Type B pancreatic cell (in vitro differentiated cells): ENCODE measurements around the gene GRM4. TPM values are rescaled to one million over a fixed set of nuclear protein-coding genes. Genes with fewer than 3 reads are reported as not detected.

Source experiments
- DNase-seq: peaks from one replicate; pipeline ENCODE4 v3.0.0; 2021; ENCODE audit warnings: mixed read lengths; ENCODE audit not compliant: unreplicated experiment; ENCODE audit errors: extremely low spot score
- H3K27ac Mint-ChIP-seq: 2 replicates; pipeline ENCODE4 v1.8.0; 2021; ENCODE audit warnings: mild to moderate bottlenecking, mixed read lengths
- H3K27me3 Mint-ChIP-seq: 2 replicates; pipeline ENCODE4 v1.8.0; 2021; ENCODE audit warnings: mixed read lengths
- H3K36me3 Mint-ChIP-seq: 2 replicates; pipeline ENCODE4 v1.8.0; 2021; ENCODE audit warnings: mixed read lengths
- H3K4me1 Mint-ChIP-seq: one replicate; pipeline ENCODE4 v1.8.0; 2021; ENCODE audit warnings: mixed read lengths; ENCODE audit not compliant: unreplicated experiment
- H3K4me3 Mint-ChIP-seq: 2 replicates; pipeline ENCODE4 v1.8.0; 2021; ENCODE audit warnings: mild to moderate bottlenecking, mixed read lengths
- H3K9me3 Mint-ChIP-seq: 2 replicates; pipeline ENCODE4 v1.8.0; 2021; ENCODE audit warnings: mixed read lengths
- CTCF ChIP-seq: fragments of 200-600 bp; sonication (generic); conservative IDR thresholded peaks from 2 replicates; pipeline ENCODE4 v1.5.0; 2021; ENCODE audit warnings: antibody characterized with exemption, mild to moderate bottlenecking
- total RNA-seq: library from RNA; stranded (reverse); gene quantifications from 2 replicates; pipeline ENCODE4 v1.2.1, GENCODE V29; 2021; ENCODE audit warnings: low replicate concordance

GRM4 gene
- total RNA-seq, 1 donor from 2014 or later: 2.2 TPM

GRCh38 chr6:34114695-34115402 is 31.0 kb downstream of the GRM4 start:
- Mint-ChIP-seq H3K4me1 (no peaks in the 10 kb centered on the region), H3K27ac (no peak overlapping the region), H3K9me3 (no peaks in the 10 kb centered on the region), H3K4me3 (no peak overlapping the region), H3K27me3 (peaks cover 61% of the 10 kb centered on the region), H3K36me3 (no peaks in the 10 kb centered on the region)
- DNase-seq: no peak
- TF ChIP-seq CTCF: no peak

- H3K4me3 Mint-ChIP-seq: no peak overlapping the region
- H3K9me3 Mint-ChIP-seq: no peaks in the 10 kb centered on the region
- no peaks in the 10 kb centered on the region for H3K36me3 Mint-ChIP-seq
- H3K4me1 Mint-ChIP-seq: no peaks in the 10 kb centered on the region
- TF ChIP-seq CTCF: no peak
- H3K27me3 Mint-ChIP-seq: peaks cover 63% of the 10 kb centered on the region
- no peak overlapping the region for H3K27ac Mint-ChIP-seq
- no peak for DNase-seq
Measured at GRCh38 chr6:34113532-34113931, 32.4 kb downstream of the GRM4 start.

GRCh38 chr6:34112126-34112525 is 33.8 kb downstream of the GRM4 start:
- TF ChIP-seq CTCF: no peak
- Mint-ChIP-seq H3K9me3 (no peaks in the 10 kb centered on the region), H3K27me3 (peaks cover 63% of the 10 kb centered on the region), H3K4me3 (no peak overlapping the region), H3K36me3 (no peaks in the 10 kb centered on the region), H3K27ac (no peak overlapping the region), H3K4me1 (no peaks in the 10 kb centered on the region)
- no peak for DNase-seq

- peaks cover 63% of the 10 kb centered on the region for H3K27me3 Mint-ChIP-seq
- no peak for DNase-seq
- TF ChIP-seq CTCF: no peak
Measured at GRCh38 chr6:34110610-34111009, 35.3 kb downstream of the GRM4 start.

GRCh38 chr6:34108176-34108575 is 37.7 kb downstream of the GRM4 start:
- no peaks in the 10 kb centered on the region for H3K9me3 Mint-ChIP-seq
- peaks cover 4% of the 10 kb centered on the region for H3K4me1 Mint-ChIP-seq
- H3K27me3 Mint-ChIP-seq: peaks cover 42% of the 10 kb centered on the region
- no peak for DNase-seq
- no peaks in the 10 kb centered on the region for H3K36me3 Mint-ChIP-seq
- no peak for TF ChIP-seq CTCF
- no peak overlapping the region for H3K27ac Mint-ChIP-seq
- no peak overlapping the region for H3K4me3 Mint-ChIP-seq

More at GRCh38 chr6:34110610-34111009, 35.3 kb downstream of the GRM4 start:
- Mint-ChIP-seq H3K9me3 (no peaks in the 10 kb centered on the region), H3K4me3 (no peak overlapping the region), H3K36me3 (no peaks in the 10 kb centered on the region), H3K4me1 (no peaks in the 10 kb centered on the region), H3K27ac (no peak overlapping the region)
